Mesothelial cell of epicardium (in vitro differentiated cells): ENCODE data around the gene HDAC4. TPM values are rescaled to one million over a fixed set of nuclear protein-coding genes. Genes with fewer than 3 reads are reported as not detected.

Experiments used
- DNase-seq, 2 experiments: peaks; one replicate each; pipeline ENCODE4 v3.0.0; 2021; ENCODE audit warnings: low spot score in 2 of 2; ENCODE audit not compliant: unreplicated experiment in 2 of 2
- H3K27ac Mint-ChIP-seq: 2 replicates; pipeline ENCODE4 v1.8.0; 2021; ENCODE audit warnings: mixed read lengths
- H3K27me3 Mint-ChIP-seq: 2 replicates; pipeline ENCODE4 v1.8.0; 2021; ENCODE audit warnings: low read depth, mixed read lengths
- H3K36me3 Mint-ChIP-seq: 2 replicates; pipeline ENCODE4 v1.8.0; 2021; ENCODE audit warnings: mixed read lengths
- H3K4me1 Mint-ChIP-seq: 2 replicates; pipeline ENCODE4 v1.8.0; 2021; ENCODE audit warnings: mixed read lengths
- H3K4me3 Mint-ChIP-seq: 2 replicates; pipeline ENCODE4 v1.8.0; 2021; ENCODE audit warnings: mild to moderate bottlenecking, moderate library complexity, mixed read lengths
- H3K9me3 Mint-ChIP-seq: 2 replicates; pipeline ENCODE4 v1.8.0; 2021; ENCODE audit warnings: mixed read lengths
- total RNA-seq: library from RNA; stranded (reverse); gene quantifications from 3 replicates; pipeline ENCODE4 v1.2.1, GENCODE V29; 2021
- TF ChIP-seq, protein P1 (sequence below): fragments of 200-600 bp; sonication (generic); IDR thresholded peaks from one replicate; pipeline ENCODE4 v1.5.0; 2021; ENCODE audit warnings: antibody characterized with exemption; ENCODE audit not compliant: unreplicated experiment

The HDAC4 gene
- total RNA-seq, 1 donor from 2014 or later = 59.2 TPM

DNA sequence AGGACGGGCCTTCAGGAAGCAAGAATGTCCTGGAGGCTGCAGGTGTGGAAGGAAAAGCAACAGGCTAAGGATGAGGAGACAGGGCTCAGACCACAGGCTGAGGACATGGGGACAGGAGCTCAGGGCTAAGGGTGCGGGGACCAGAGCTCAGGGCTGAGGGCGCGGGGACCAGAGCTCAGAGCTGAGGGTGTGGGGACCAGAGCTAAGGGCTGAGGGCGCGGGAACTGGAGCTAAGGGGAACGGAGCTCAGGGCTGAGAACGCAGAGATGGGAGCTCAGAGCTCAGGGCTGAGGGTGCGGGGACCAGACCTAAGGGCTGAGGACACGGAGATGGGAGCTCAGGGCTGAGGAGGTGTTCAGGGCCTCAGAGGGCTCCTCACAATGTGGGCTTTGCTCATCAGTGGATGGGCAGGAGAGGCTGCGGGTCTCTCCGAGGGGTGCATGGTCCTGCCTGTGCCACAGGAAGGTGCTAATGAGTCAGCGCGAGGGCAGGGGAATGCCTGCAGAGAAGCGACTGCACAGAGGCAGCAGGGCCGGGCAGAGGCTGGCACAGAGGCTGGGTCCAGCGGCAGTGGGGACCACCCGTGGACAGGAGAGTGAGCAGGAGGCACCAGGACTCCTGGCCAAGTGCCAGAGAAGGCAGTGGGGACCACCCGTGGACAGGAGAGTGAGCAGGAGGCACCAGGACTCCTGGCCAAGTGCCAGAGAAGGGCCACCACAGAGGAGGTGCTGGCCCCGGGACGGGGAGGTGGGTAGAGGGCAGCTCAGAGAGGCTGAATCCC lies 281.3 kb downstream of the HDAC4 start:
- Mint-ChIP-seq H3K9me3 (no peaks in the 10 kb centered on the region), H3K4me1 (no peaks in the 10 kb centered on the region), H3K27me3 (no peaks in the 10 kb centered on the region), H3K4me3 (no peak overlapping the region), H3K36me3 (peaks cover 12% of the 10 kb centered on the region), H3K27ac (no peak overlapping the region)
- no peak for DNase-seq
- TF ChIP-seq, protein P1, sequence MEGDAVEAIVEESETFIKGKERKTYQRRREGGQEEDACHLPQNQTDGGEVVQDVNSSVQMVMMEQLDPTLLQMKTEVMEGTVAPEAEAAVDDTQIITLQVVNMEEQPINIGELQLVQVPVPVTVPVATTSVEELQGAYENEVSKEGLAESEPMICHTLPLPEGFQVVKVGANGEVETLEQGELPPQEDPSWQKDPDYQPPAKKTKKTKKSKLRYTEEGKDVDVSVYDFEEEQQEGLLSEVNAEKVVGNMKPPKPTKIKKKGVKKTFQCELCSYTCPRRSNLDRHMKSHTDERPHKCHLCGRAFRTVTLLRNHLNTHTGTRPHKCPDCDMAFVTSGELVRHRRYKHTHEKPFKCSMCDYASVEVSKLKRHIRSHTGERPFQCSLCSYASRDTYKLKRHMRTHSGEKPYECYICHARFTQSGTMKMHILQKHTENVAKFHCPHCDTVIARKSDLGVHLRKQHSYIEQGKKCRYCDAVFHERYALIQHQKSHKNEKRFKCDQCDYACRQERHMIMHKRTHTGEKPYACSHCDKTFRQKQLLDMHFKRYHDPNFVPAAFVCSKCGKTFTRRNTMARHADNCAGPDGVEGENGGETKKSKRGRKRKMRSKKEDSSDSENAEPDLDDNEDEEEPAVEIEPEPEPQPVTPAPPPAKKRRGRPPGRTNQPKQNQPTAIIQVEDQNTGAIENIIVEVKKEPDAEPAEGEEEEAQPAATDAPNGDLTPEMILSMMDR = no peak

DNA sequence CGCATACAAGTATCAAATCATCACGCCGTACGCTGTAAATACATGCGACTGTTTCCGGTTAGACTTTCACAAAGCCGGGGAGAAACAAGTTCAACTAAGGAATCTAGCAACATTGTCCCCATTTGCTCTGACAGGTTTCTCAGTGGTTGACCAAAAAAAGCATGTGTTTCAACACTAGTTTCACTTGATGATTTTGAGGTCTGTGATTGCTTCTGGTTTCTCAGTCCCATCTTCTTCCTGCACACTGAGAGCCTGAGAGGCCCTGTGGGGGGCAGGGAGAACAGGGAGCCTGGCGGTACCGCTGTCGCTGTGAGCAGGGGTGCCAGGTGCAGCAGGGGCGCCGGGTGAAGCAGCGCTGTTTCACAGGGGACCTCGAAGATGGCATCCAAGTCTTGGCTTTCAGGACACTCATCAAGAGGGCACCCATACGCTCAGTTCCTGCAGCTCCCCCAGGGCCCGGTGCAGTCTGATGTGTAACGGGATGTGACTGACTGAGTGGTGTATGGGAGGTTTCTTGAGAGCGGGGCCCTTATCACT lies 282.1 kb downstream of the HDAC4 start:
- no peak for DNase-seq
- Mint-ChIP-seq H3K4me3 (no peak overlapping the region), H3K4me1 (peaks cover 3% of the 10 kb centered on the region), H3K27ac (no peak overlapping the region), H3K36me3 (peaks cover 7% of the 10 kb centered on the region), H3K9me3 (no peaks in the 10 kb centered on the region), H3K27me3 (no peaks in the 10 kb centered on the region)
- TF ChIP-seq, protein P1 = no peak

DNA sequence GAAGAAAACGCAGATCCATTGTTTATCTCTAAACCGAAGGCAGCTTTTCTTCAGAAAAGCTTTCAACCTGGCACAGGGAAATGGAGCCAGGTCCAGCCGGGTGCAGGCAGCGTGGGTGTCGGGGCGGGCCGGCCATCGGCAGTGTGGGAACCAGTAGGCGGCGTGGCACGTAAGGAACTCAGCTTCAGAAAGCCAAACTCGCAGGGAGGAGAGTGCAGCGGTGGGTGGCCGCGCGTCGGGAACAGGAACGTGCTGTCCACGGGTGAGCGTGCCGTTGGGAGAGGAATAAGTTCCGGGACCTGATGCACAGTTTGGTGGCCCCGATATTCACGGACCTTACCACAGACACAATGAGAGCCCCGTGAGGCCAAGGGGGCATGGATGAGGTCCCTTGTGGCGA lies 282.6 kb downstream of the HDAC4 start:
- no peak overlapping the region for H3K4me3 Mint-ChIP-seq
- H3K9me3 Mint-ChIP-seq = no peaks in the 10 kb centered on the region
- no peaks in the 10 kb centered on the region for H3K27me3 Mint-ChIP-seq
- H3K4me1 Mint-ChIP-seq = peaks cover 8% of the 10 kb centered on the region
- H3K27ac Mint-ChIP-seq = no peak overlapping the region
- TF ChIP-seq, protein P1 = no peak
- no peak for DNase-seq
- H3K36me3 Mint-ChIP-seq = peaks cover 4% of the 10 kb centered on the region

DNA sequence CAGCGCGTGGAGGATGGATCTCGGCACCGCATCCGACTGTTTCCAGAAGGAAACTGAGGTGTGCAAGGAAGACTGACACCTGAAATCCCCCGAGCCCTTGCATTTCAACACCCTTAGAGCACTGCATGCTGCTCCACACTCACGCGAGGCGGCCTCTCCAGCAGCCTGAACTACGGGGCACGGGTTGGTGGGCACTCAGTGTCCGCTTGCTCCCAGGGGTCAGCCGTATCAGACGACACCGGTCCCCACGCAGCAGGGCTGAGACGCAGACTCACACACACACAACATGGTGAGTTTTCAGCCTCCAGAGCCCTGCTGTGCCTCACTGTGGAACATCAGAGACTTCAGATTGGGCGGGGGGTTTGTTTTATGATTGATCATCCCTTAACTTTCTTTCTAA lies 283.0 kb downstream of the HDAC4 start:
- H3K9me3 Mint-ChIP-seq = no peaks in the 10 kb centered on the region
- H3K27ac Mint-ChIP-seq = no peak overlapping the region
- H3K4me1 Mint-ChIP-seq = peaks cover 12% of the 10 kb centered on the region
- no peak overlapping the region for H3K4me3 Mint-ChIP-seq
- no peak for DNase-seq
- TF ChIP-seq, protein P1 = no peak
- peaks cover 4% of the 10 kb centered on the region for H3K36me3 Mint-ChIP-seq
- H3K27me3 Mint-ChIP-seq = no peaks in the 10 kb centered on the region

DNA sequence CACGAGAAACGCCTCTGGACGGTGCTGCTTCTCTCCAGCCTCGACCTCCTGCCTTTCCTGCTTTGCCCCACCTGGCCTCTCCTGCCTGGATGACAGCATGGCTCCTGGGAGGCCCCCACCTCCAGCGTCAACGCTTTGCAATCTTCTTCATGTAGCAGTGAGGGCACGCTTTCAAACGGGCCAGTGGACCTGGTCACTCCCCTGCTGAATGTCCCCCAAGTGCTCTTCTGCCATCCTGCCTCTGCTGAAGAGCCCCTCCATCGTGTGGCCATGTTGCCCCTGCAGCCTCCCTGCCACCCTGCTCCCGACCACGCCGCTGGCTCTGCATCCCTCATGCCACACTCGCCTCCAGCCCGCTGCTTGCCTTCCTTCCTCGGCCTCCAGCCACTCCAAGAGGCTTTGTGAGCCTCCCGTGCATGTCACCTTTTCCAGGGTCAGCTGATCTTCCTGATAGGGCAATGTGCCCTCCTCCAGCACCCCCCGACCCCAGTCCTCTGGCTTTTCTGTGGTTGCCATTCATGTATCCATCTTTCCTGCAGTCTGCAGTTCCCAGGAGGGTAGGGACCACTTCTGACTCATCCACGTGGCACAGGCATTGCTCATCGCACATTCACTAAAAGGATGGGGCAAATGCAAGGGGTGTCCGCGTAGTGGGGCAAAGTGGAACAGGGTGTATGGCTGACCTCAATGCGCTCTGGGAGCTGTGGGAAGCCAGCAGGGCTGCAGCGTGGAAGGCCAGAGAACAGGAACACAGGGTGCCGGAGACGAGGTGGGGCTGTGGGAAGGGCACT lies 284.2 kb downstream of the HDAC4 start:
- H3K9me3 Mint-ChIP-seq = no peaks in the 10 kb centered on the region
- H3K27me3 Mint-ChIP-seq = no peaks in the 10 kb centered on the region
- no peak overlapping the region for H3K4me3 Mint-ChIP-seq
- DNase-seq = no peak
- no peak overlapping the region for H3K27ac Mint-ChIP-seq
- peaks cover 14% of the 10 kb centered on the region for H3K4me1 Mint-ChIP-seq
- TF ChIP-seq, protein P1 = no peak
- H3K36me3 Mint-ChIP-seq = peaks cover 4% of the 10 kb centered on the region
